PC-3 (cell line): ENCODE results near the gene SKAP1. TPM values are rescaled to one million over a fixed set of nuclear protein-coding genes. Genes with fewer than 3 reads are reported as not detected.

Experiments
- ATAC-seq: fragments of 200-7000 bp; cut with Tn5 transposase; 2 replicates; pipeline ENCODE4 v1.9.1; 2020; ENCODE audit warnings: mild to moderate bottlenecking, moderate library complexity
- BruUV-seq: library from RNA; stranded (reverse); fragments of 400-500 nt; replicated peaks from 2 replicates; lab custom pipeline; 2021; lab: Mats Ljungman, UMichigan
- CTCF ChIA-PET: fragments of 300-600 bp; sonication (Branson Sonifier 250); formaldehyde crosslinking; loops from one replicate; lab custom pipeline; 2022; ENCODE audit warnings: antibody characterized with exemption; lab: Charles Lee
- POLR2A ChIA-PET: fragments of 300-600 bp; sonication (Branson Sonifier 250); formaldehyde crosslinking; loops from one replicate; lab custom pipeline; 2022; ENCODE audit warnings: antibody characterized with exemption; ENCODE audit not compliant: unreplicated experiment; lab: Charles Lee
- DNase-seq: peaks from one replicate; pipeline ENCODE4 v3.0.0-alpha.2; 2015
- H2AFZ ChIP-seq: fragments of 300-600 bp; sonication (generic); 2 replicates; pipeline ENCODE4 v1.6.0; 2016; ENCODE audit warnings: antibody characterized with exemption, low read length
- H3F3A ChIP-seq: fragments of 300-600 bp; sonication (generic); one replicate; pipeline ENCODE4 v1.6.0; 2017; ENCODE audit warnings: antibody characterized with exemption, low read length, control low read depth, mild to moderate bottlenecking; ENCODE audit not compliant: unreplicated experiment
- H3K27ac ChIP-seq: fragments of 300-600 bp; sonication (generic); 2 replicates; pipeline ENCODE4 v1.5.1; 2016; ENCODE audit warnings: mild to moderate bottlenecking, low read length
- H3K27me3 ChIP-seq: fragments of 300-600 bp; sonication (generic); 2 replicates; pipeline ENCODE4 v1.6.1; 2016; ENCODE audit warnings: low read length, mixed read lengths
- H3K36me3 ChIP-seq: fragments of 300-600 bp; sonication (generic); 2 replicates; pipeline ENCODE4 v1.6.1; 2016; ENCODE audit warnings: low read depth, mixed run types, low read length, mixed read lengths
- H3K4me1 ChIP-seq: fragments of 300-600 bp; sonication (generic); 2 replicates; pipeline ENCODE4 v1.5.1; 2016; ENCODE audit warnings: low read length; ENCODE audit not compliant: insufficient read depth
- H3K4me2 ChIP-seq: fragments of 300-600 bp; sonication (generic); 2 replicates; pipeline ENCODE4 v1.6.0; 2016; ENCODE audit warnings: low read length
- H3K4me3 ChIP-seq: fragments of 300-600 bp; sonication (generic); 2 replicates; pipeline ENCODE4 v1.5.1; 2016; ENCODE audit warnings: mild to moderate bottlenecking, low read length, mixed read lengths
- H3K79me2 ChIP-seq: fragments of 300-600 bp; sonication (generic); 2 replicates; pipeline ENCODE4 v1.6.1; 2017; ENCODE audit warnings: low read length, mixed read lengths
- H3K9ac ChIP-seq: fragments of 300-600 bp; sonication (generic); 2 replicates; pipeline ENCODE4 v1.6.0; 2016; ENCODE audit warnings: mild to moderate bottlenecking, low read length
- H3K9me2 ChIP-seq: fragments of 300-600 bp; sonication (generic); replicated peaks from 2 replicates; pipeline ENCODE4 v1.6.1; 2016; ENCODE audit warnings: mixed run types, low read length, mixed read lengths
- H3K9me3 ChIP-seq: fragments of 300-600 bp; sonication (generic); 2 replicates; pipeline ENCODE4 v1.6.1; 2016; ENCODE audit warnings: low read length, mixed read lengths
- H4K20me1 ChIP-seq: fragments of 300-600 bp; sonication (generic); 2 replicates; pipeline ENCODE4 v1.6.1; 2016; ENCODE audit warnings: low read length, mixed read lengths
- CTCF ChIP-seq: fragments of 300-600 bp; sonication (generic); conservative IDR thresholded peaks from 2 replicates; pipeline ENCODE4 v1.5.1; 2017; ENCODE audit warnings: antibody characterized with exemption, low read depth, mild to moderate bottlenecking, low read length
- EZH2 ChIP-seq: fragments of 300-600 bp; sonication (generic); IDR thresholded peaks from one replicate; pipeline ENCODE4 v1.6.1; 2017; ENCODE audit warnings: antibody characterized with exemption, mild to moderate bottlenecking, low read length; ENCODE audit not compliant: unreplicated experiment
- EZH2phosphoT487 ChIP-seq: fragments of 300-600 bp; sonication (generic); IDR thresholded peaks from 2 replicates; pipeline ENCODE4 v1.6.1; 2018; ENCODE audit warnings: mild to moderate bottlenecking, antibody characterized with exemption, low read length, borderline replicate concordance
- intact Hi-C: fragments of 100-400 bp; cut with micrococcal nuclease; formaldehyde crosslinking; loops from 2 replicates; pipeline ENCODE4 v1.9.0; 2023
- total RNA-seq: library from RNA; depleted of rRNA; stranded (reverse); fragments of >200 nt; gene quantifications from 2 replicates; pipeline ENCODE4 v1.2.3, GENCODE V29; 2014

Gene SKAP1
- total RNA-seq, 1 experiment from 2014 or later: not detected

DNA sequence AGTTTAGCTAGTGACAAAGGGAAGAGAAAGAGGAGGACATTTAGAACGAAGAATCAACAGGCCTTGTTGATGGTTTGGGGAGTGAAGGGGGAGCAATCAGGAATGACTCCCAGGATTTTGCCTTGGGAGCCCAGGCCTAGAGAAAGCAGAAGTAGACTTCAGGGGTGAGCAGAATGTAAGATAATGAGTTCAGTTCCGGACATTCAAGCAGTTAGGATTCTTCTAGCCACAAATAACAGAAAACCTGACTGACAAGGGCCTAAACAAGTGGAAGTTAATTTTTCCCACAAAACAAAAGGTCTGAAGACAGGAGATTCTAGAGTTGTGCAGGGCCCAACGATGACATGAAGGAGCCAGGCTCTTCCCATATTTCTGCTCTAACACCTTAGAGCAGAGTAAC, 45.9 kb downstream of the SKAP1 start:
- no peak overlapping the region for H3K9ac ChIP-seq
- ChIA-PET POLR2A (no interaction called here), CTCF (no interaction called here)
- no peaks in the 10 kb centered on the region; the same call in 1 of the 2 replicates for H3K27me3 ChIP-seq
- H3F3A ChIP-seq: no peaks in the 10 kb centered on the region
- DNase-seq: no peak
- no peak for ATAC-seq
- no peaks in the 10 kb centered on the region for H3K79me2 ChIP-seq
- intact Hi-C loops: no loop called here
- no peaks in the 10 kb centered on the region; the same call in 1 of the 2 replicates for H3K9me2 ChIP-seq
- H4K20me1 ChIP-seq: no peaks in the 10 kb centered on the region
- no peaks in the 10 kb centered on the region for H3K9me3 ChIP-seq
- BruUV-seq: no TSS peak
- H2AFZ ChIP-seq: no peak overlapping the region
- no peaks in the 10 kb centered on the region for H3K4me1 ChIP-seq
- H3K27ac ChIP-seq: no peak overlapping the region
- no peak overlapping the region for H3K4me2 ChIP-seq
- TF ChIP-seq EZH2: no peak
- TF ChIP-seq EZH2phosphoT487: no peak
- TF ChIP-seq CTCF: no peak
- H3K4me3 ChIP-seq: no peak overlapping the region
- no peaks in the 10 kb centered on the region for H3K36me3 ChIP-seq

DNA sequence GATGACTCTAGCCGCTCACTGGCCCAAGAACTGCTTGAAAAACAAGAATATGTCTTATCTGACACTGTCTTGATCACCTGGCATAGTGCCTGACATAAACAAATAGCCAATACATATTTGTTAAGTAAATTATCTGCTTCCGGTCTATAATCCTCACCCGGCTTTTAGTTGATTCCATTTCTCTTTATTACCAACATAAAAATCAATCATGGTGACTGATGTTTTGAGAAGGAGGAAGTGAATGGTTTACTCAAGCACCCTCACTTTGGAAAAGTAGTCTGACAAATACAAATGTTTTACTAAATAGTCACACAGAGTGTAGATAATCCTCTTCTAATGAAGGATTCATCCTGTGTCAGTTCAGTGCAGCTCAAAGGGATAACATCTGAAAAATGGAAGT, 47.0 kb downstream of the SKAP1 start:
- Histone ChIP-seq H3K27ac (no peak overlapping the region), H3K4me3 (no peak overlapping the region), H3F3A (no peaks in the 10 kb centered on the region), H2AFZ (no peak overlapping the region), H3K4me2 (no peak overlapping the region), H3K27me3 (no peaks in the 10 kb centered on the region; the same call in 1 of the 2 replicates), H3K9me3 (no peaks in the 10 kb centered on the region), H3K79me2 (no peaks in the 10 kb centered on the region), H3K4me1 (no peaks in the 10 kb centered on the region), H3K9ac (no peak overlapping the region), H4K20me1 (no peaks in the 10 kb centered on the region), H3K36me3 (no peaks in the 10 kb centered on the region), H3K9me2 (no peaks in the 10 kb centered on the region; the same call in 1 of the 2 replicates)
- no TSS peak for BruUV-seq
- no peak for TF ChIP-seq EZH2
- DNase-seq: peak; percentile 24
- POLR2A ChIA-PET: no interaction called here
- CTCF ChIA-PET: no interaction called here
- intact Hi-C loops: no loop called here
- no peak for ATAC-seq

DNA sequence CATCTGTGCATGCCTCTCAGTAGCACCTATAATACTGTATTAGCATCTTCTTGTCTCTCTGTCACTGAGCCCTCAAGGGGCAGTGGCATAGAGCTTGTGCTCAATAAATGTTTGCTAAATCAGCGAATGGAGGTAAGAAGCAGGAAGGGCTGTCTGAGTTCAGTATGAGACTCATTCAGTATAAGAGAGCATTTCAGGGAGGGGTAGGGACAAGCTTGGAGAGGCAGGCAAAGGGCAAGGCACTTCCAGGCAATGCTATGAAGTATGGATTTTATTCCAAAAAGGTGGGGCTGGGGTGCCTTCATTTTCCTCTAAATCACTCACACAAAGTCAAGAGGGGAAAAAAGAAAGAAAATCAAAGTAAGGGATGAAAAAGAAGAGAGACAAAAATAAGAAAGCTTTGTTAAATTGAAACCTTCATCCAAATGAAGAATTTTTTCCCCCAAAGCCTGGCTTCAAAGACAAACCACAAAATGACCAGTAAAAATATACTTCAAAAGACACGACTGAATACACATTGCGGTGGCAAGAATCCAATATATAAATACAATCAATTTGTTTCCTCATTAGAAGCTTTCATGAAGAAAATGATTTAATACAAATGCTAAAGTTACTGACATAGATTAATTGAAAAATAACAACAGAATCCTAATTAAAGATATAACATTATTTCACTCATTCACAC, 51.2 kb downstream of the SKAP1 start:
- H3K79me2 ChIP-seq: no peaks in the 10 kb centered on the region
- no peak overlapping the region for H2AFZ ChIP-seq
- no peak overlapping the region for H3K27ac ChIP-seq
- CTCF ChIA-PET: interaction anchor here (0.6 kb wide), 1 partner anchor 99 kb away, joined by 5 read pairs; no protein-coding TSS in a partner anchor
- no peaks in the 10 kb centered on the region for H3K27me3 ChIP-seq
- no TSS peak for BruUV-seq
- H3K4me1 ChIP-seq: no peaks in the 10 kb centered on the region
- ATAC-seq (no peak), DNase-seq (no peak)
- H3K9me3 ChIP-seq: no peaks in the 10 kb centered on the region
- H3K9me2 ChIP-seq: no peaks in the 10 kb centered on the region; the same call in 1 of the 2 replicates
- POLR2A ChIA-PET: interaction anchor here (0.6 kb wide), 1 partner anchor 16 kb away, joined by 8 read pairs; no protein-coding TSS in a partner anchor
- H3F3A ChIP-seq: no peaks in the 10 kb centered on the region
- intact Hi-C loops: no loop called here
- H3K4me2 ChIP-seq: no peak overlapping the region
- TF ChIP-seq EZH2 (no peak), EZH2phosphoT487 (no peak), CTCF (no peak)
- no peaks in the 10 kb centered on the region for H3K36me3 ChIP-seq
- no peak overlapping the region for H3K4me3 ChIP-seq
- H3K9ac ChIP-seq: no peak overlapping the region
- no peaks in the 10 kb centered on the region for H4K20me1 ChIP-seq
